GM10266 (cell line): ENCODE measurements around the gene C11orf98.
"Not testable (repeated sequence)": the region's sequence is repeated elsewhere in the genome, so short reads cannot be mapped to it uniquely, and the experiment has no call there.

Experiments
- DNase-seq: peaks from one replicate; pipeline ENCODE4 v3.0.0; 2012; ENCODE audit errors: extremely low spot score
- CTCF ChIP-seq: IDR thresholded peaks from 2 replicates; pipeline ENCODE4 v1.5.1; 2012; ENCODE audit warnings: mild to moderate bottlenecking, low read depth; ENCODE audit not compliant: control insufficient read depth, insufficient read depth; ENCODE audit errors: missing control alignments

Gene C11orf98

DNA sequence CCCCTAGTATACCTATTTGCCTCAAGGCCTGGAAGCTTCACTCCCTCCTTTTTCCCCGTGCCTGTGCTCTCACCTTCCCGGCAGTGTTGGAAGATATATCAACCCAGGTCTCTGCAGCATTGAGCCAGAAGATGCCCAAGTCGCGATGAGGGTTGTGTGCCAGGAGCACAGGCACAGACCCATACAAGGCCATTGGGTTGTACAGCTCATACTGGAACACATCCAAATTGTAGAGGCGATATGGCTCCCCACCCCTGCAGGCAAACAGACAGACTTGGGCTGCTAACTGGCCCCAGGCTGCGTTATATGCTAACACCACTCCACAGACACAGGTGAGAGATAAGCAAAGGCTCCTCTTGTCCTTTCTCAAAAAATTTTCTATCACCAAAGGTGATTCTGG lies 32.5 kb downstream of the C11orf98 start:
- DNase-seq: no peak
- no peak for TF ChIP-seq CTCF

- no peak for TF ChIP-seq CTCF
- DNase-seq: no peak
Measured at GRCh38 chr11:62627713-62628112, 37.3 kb downstream of the C11orf98 start.

DNA sequence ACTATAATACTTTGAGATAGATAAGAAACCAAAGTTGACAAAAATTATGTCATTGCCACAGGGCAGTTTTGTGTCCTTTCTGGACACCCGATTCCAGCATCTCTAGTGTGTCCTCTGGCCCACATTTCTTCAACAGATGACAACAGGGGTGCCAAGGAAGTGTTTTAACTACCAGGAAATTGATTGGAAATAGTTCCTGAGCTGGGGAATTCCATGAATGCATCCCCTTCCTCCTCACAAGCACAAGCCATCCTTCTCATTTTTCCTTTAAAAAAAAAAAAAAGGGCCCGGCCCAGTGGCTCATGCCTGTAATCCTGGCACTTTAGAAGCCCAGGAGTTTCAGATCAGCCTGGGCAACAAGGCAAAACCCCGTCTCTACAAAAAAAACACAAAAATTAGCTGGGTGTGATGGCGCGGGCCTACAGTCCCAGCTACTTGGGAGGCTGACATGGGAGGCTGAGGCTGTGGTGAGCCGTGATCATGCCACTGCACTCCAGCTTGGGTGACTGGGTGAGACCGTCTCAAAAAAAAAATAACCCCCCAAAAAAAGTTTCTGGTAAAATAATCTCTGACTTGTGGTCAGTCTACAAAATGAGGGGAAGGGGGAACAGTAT lies 42.4 kb downstream of the C11orf98 start:
- no peak for DNase-seq
- no peak for TF ChIP-seq CTCF

DNA sequence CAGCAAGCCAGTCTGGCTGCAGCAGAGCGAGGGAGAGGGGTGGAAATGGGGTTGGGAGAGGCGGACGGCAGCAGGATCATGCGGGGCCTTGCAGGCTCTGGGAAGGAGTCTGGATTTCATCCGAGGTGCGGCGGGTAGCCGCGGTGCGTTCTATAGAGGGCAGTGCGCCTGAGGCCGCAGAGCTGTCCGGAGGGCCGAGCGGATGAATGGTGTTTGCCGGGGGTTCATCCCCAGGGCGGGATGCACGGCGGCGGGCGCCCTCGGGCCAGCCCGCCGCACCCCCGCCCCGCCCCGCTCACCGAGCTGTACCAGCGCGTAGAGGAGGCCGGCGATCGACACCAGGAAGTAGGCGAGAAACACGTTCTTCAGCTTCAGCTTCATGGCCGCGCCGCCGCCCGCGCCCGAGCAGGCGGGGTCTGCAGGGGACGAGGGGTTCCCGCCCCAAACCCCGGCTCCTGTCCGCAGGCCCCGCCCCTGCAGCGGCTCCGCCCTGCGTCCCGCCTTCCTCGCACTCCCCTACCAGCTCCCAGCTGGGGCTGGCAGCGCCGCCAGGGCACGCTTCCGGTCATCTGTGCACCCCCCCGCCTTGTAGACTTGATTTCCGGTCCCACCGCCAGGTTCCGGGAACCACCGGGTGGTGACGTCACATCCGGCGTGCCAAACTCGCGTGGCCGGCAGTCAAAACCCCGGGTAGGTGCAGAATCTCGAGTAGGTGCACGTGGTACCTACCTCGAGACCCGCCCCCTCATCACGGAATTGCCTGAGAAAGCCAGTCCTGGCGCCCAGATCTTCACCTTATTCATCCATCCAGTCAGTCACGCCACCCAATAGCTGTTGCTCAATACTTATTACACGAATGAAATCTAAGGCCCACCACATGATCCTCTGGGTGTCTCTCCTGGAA lies 43.2 kb downstream of the C11orf98 start, which contains the start of gene B3GAT3:
TSS of gene B3GAT3 (minus strand) at position 420 of the 904 bp plus-strand sequence. CDS start at position 381, 39 bp downstream.
- TF ChIP-seq CTCF: peak; percentile 6
- DNase-seq: peak; percentile 97

DNA sequence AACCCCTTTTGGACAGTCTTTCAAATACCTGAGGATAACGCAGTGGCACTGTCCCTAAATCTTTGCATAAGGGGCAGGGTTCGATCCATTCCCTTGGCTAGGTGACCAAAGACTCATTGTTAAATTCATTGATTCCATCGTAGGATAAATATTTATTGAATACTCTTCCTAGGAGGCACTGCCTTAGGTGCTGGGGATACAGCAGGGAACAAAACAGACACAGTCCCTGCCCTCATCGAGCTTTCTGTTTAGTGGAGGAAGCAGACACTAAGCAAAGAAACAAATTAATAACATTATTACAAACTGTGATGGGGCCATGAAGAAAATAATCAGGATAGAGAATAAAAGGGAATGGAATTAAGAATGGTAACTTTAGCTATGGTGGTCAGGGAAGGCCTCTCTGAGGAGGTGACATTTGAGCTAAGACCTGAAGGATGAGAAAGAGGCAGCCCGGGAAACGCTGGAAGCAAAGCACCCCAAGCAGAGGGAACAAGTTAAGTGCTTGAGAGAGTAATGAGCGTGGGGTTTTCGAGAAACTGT lies 43.9 kb downstream of the C11orf98 start:
- TF ChIP-seq CTCF: no peak
- DNase-seq: no peak

DNA sequence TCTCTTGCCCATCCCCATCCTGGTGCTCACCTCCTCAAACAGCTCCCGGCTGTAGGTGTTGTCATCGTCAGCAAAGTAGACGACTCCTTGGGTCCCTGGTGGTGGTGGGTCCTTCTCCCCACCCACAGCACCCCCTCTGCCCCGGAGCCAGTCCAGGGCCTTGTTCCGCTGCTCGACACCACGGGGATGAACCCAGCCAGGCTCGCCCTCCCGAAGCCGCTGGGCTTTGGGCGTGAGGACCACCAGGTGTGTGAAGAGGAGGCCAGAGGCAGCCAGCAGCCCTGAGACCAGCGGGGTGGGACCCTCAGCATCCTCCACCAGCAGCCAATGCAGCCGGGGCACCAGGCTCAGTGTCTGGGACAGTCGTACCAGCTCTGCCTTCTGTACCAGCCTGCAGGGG lies 48.1 kb downstream of the C11orf98 start:
- DNase-seq: not testable (repeated sequence)

GRCh38 chr11:62615521-62615920 lies 49.5 kb downstream of the C11orf98 start:
- TF ChIP-seq CTCF: no peak
- DNase-seq: no peak
